Body of pancreas (tissue), 4 donors: ENCODE results near the gene GCKR.

Experiments
- POLR2A ChIP-seq, 3 donors: fragments of 450-650 bp; IDR thresholded peaks; one replicate each; pipeline ENCODE4 v1.6.1; 2016; ENCODE audit warnings: antibody characterized with exemption in 3 of 3, mild to moderate bottlenecking in 2 of 3
- TF ChIP-seq, protein P1 (sequence below), 7 experiments: fragments of 450-650 bp in 4 of 7; fragments of 200-600 bp in 3 of 7; sonication (generic) in 3 of 7; IDR thresholded peaks; one replicate each; pipeline ENCODE4 v1.5.1; 2016 to 2019; ENCODE audit warnings: antibody characterized with exemption in 7 of 7

DNA sequence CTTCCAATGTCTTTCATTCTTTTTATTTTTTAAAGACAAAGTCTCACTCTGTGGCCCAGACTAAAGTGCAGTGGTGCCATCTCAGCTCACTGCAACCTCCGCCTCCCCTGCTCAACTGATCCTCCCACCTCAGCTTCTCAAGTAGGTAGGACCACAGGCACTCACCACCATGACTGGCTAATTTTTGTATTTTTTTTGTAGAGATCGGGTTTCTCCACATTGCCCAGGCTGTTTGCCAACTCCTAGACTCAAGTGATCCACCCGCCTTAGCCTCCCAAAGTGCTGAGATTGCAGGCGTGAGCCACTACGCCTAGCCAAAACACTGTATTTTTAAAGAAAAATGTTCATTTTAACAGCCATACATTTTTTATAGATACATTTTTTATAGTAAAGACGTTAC lies 12.7 kb downstream of the GCKR start:
- TF ChIP-seq, protein P1, sequence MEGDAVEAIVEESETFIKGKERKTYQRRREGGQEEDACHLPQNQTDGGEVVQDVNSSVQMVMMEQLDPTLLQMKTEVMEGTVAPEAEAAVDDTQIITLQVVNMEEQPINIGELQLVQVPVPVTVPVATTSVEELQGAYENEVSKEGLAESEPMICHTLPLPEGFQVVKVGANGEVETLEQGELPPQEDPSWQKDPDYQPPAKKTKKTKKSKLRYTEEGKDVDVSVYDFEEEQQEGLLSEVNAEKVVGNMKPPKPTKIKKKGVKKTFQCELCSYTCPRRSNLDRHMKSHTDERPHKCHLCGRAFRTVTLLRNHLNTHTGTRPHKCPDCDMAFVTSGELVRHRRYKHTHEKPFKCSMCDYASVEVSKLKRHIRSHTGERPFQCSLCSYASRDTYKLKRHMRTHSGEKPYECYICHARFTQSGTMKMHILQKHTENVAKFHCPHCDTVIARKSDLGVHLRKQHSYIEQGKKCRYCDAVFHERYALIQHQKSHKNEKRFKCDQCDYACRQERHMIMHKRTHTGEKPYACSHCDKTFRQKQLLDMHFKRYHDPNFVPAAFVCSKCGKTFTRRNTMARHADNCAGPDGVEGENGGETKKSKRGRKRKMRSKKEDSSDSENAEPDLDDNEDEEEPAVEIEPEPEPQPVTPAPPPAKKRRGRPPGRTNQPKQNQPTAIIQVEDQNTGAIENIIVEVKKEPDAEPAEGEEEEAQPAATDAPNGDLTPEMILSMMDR (IDR thresholded peaks at IDR 0.05): no peak
- TF ChIP-seq POLR2A (IDR thresholded peaks at IDR 0.05): no peak
